ENCODE results near the gene IYD.

GRCh38 chr6:150320442-150320841 lies 48.4 kb upstream of the IYD start:
- TF ChIP-seq CTCF (IDR thresholded peaks at IDR 0.05) (no peak), ZFX (IDR thresholded peaks at IDR 0.05; ENCODE audit: borderline replicate concordance) (no peak)
